Measurements from ENCODE around the gene DEPDC5.

The DEPDC5 gene

DNA sequence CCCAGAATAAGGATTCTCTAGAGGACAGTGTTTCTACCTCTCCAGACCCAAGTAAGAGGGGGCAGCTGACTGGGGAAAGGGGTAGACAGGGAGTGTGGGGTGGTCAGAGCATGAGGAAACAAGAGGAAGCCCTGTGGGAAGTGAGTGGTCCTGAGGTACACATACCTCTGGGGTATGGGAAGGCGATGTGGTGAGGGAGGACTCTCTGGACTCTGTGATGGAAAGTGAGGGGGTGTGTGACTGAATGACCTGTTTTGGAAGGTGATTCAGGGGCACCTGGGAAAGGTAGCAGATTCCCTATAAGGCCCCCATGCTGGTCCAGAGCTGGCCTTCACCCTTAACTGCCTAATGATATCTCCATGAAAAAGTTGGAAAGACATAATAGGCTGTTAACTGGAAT is 80.1 kb downstream of the DEPDC5 start:
- Histone ChIP-seq H3K4me3 (ENCODE audit: low read depth, low read length) (no peak overlapping the region), H3K36me3 (ENCODE audit: control insufficient read depth, insufficient read depth, low read length) (peaks cover 46% of the 10 kb centered on the region), H3K27me3 (ENCODE audit: control insufficient read depth, insufficient read depth, low read length) (no peaks in the 10 kb centered on the region), H3K9me3 (ENCODE audit: control insufficient read depth, insufficient read depth, low read length) (no peaks in the 10 kb centered on the region), H3K27ac (ENCODE audit: low read depth, low read length) (no peak overlapping the region), H3K9ac (ENCODE audit: low read depth, low read length) (no peak overlapping the region), H3K4me1 (ENCODE audit: control insufficient read depth, insufficient read depth, low read length) (no peaks in the 10 kb centered on the region)

DNA sequence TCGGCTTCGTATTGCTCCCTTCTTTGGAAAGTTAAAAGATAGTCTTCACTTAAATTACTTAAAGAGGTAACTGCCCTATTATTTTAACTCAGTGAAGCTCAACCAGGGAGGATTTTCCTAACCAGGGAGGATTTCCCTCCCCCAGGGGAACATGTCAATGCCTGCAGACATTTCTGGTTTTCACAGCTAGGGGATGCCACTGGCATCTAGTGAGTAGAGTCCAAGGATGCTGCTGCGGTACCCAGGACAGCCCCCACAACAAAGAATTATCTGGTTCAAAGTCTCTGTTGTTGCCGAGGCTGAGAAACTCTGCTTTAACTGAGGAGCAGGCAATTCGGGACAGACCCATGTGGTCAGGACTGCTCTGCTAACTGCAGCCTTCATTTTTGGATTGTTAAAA is 82.2 kb downstream of the DEPDC5 start:
- Histone ChIP-seq H3K36me3 (ENCODE audit: control insufficient read depth, insufficient read depth, low read length) (peaks cover 53% of the 10 kb centered on the region), H3K4me1 (ENCODE audit: control insufficient read depth, insufficient read depth, low read length) (no peaks in the 10 kb centered on the region), H3K27me3 (ENCODE audit: control insufficient read depth, insufficient read depth, low read length) (no peaks in the 10 kb centered on the region), H3K27ac (ENCODE audit: low read depth, low read length) (no peak overlapping the region), H3K9ac (ENCODE audit: low read depth, low read length) (no peak overlapping the region), H3K4me3 (ENCODE audit: low read depth, low read length) (no peak overlapping the region), H3K9me3 (ENCODE audit: control insufficient read depth, insufficient read depth, low read length) (no peaks in the 10 kb centered on the region)

DNA sequence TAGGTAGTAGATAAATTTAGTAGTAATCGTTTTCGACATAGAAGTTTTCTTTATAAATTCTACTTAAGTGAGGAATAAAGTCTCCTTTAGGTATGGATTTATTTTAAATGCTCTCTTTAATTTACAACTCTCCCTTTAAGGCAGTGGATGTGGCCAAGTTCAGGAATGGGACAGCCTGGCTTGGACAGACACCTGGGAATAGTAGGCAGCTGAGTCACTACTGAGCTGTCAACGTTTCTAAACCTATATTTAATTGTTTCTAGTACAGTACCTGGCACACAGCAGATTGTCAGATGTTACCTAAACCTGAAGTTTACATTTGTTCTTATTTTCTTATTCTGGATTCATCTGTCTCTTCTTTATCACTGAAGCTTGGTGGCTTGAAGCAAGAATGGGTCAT is 85.1 kb downstream of the DEPDC5 start:
- no peak overlapping the region for H3K27ac ChIP-seq (ENCODE audit: low read depth, low read length)
- no peaks in the 10 kb centered on the region for H3K4me1 ChIP-seq (ENCODE audit: control insufficient read depth, insufficient read depth, low read length)

GRCh38 chr22:31839986-31840385 is 86.2 kb downstream of the DEPDC5 start:
- Histone ChIP-seq H3K9me3 (ENCODE audit: control insufficient read depth, insufficient read depth, low read length) (no peaks in the 10 kb centered on the region), H3K27ac (ENCODE audit: low read depth, low read length) (no peak overlapping the region), H3K36me3 (ENCODE audit: control insufficient read depth, insufficient read depth, low read length) (peaks cover 71% of the 10 kb centered on the region), H3K4me1 (ENCODE audit: control insufficient read depth, insufficient read depth, low read length) (no peaks in the 10 kb centered on the region), H3K4me3 (ENCODE audit: low read depth, low read length) (no peak overlapping the region), H3K9ac (ENCODE audit: low read depth, low read length) (no peak overlapping the region), H3K27me3 (ENCODE audit: control insufficient read depth, insufficient read depth, low read length) (no peaks in the 10 kb centered on the region)

More for the DNA sequence above, 85.1 kb downstream of the DEPDC5 start:
- Histone ChIP-seq H3K36me3 (ENCODE audit: control insufficient read depth, insufficient read depth, low read length) (peaks cover 66% of the 10 kb centered on the region), H3K4me3 (ENCODE audit: low read depth, low read length) (no peak overlapping the region), H3K9ac (ENCODE audit: low read depth, low read length) (no peak overlapping the region), H3K9me3 (ENCODE audit: control insufficient read depth, insufficient read depth, low read length) (no peaks in the 10 kb centered on the region), H3K27me3 (ENCODE audit: control insufficient read depth, insufficient read depth, low read length) (no peaks in the 10 kb centered on the region)

GRCh38 chr22:31840585-31840984 is 86.8 kb downstream of the DEPDC5 start:
- no peaks in the 10 kb centered on the region for H3K9me3 ChIP-seq (ENCODE audit: control insufficient read depth, insufficient read depth, low read length)
- H3K27me3 ChIP-seq (ENCODE audit: control insufficient read depth, insufficient read depth, low read length): no peaks in the 10 kb centered on the region
- no peak overlapping the region for H3K27ac ChIP-seq (ENCODE audit: low read depth, low read length)
- no peak overlapping the region for H3K9ac ChIP-seq (ENCODE audit: low read depth, low read length)
- H3K4me3 ChIP-seq (ENCODE audit: low read depth, low read length): no peak overlapping the region
- peaks cover 76% of the 10 kb centered on the region for H3K36me3 ChIP-seq (ENCODE audit: control insufficient read depth, insufficient read depth, low read length)
- H3K4me1 ChIP-seq (ENCODE audit: control insufficient read depth, insufficient read depth, low read length): no peaks in the 10 kb centered on the region

DNA sequence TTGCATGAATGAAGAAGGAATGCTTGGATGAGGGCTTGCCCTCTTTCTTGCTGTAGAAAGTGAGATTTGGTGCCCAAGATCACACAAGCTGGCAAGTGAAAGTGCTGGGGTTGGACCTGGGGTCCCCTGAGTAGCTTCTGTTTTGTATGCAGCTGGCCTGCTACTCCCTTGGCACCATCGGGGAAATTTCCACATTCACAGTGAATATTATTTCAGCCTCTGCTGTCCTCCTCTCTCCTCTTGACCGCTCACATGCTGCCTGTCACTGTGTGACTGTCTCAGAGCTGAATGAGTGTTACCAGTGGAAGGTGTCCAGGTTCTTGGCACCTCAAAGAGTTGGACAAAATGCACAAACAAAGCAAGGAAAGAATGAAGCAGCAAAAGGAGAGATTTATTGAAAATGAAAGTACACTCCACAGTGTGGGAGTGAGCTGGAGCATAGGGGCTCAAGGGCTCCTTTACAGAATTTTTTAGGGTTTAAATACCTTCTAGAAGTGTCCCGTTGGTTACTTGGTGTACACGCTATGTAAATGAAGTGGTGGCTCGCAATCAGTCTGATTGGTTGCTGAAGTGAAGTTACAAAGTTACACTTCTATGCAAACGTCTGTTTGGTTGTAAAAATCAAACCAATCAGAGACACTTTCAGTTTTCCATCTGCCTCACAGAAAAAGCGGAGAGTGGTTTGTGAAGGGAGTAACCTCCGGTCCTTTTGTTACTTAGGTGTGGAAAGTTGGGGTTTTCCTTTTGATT is 87.4 kb downstream of the DEPDC5 start:
- Histone ChIP-seq H3K27ac (ENCODE audit: low read depth, low read length) (no peak overlapping the region), H3K4me1 (ENCODE audit: control insufficient read depth, insufficient read depth, low read length) (no peaks in the 10 kb centered on the region), H3K36me3 (ENCODE audit: control insufficient read depth, insufficient read depth, low read length) (peaks cover 78% of the 10 kb centered on the region), H3K9ac (ENCODE audit: low read depth, low read length) (no peak overlapping the region), H3K9me3 (ENCODE audit: control insufficient read depth, insufficient read depth, low read length) (no peaks in the 10 kb centered on the region), H3K27me3 (ENCODE audit: control insufficient read depth, insufficient read depth, low read length) (no peaks in the 10 kb centered on the region), H3K4me3 (ENCODE audit: low read depth, low read length) (no peak overlapping the region)

DNA sequence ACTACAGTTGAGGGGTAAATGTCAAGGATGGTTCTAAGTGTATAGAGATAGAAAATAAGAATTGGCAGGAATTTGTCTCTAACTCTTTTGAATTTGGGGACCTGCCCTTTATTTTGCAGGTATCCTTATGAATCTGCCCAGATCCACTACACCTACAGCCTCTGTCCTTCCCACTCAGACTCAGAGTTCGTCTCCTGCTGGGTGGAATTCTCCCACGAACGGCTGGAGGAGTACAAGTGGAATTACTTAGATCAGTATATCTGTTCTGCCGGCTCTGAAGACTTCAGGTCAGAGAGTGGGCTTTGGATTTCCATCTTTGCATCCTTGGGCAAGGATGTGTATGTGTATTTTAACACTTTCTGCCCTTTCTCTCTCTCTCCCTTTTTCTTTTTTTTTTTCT is 89.7 kb downstream of the DEPDC5 start:
- Histone ChIP-seq H3K4me1 (ENCODE audit: control insufficient read depth, insufficient read depth, low read length) (no peaks in the 10 kb centered on the region), H3K27ac (ENCODE audit: low read depth, low read length) (no peak overlapping the region), H3K4me3 (ENCODE audit: low read depth, low read length) (no peak overlapping the region), H3K9ac (ENCODE audit: low read depth, low read length) (no peak overlapping the region), H3K9me3 (ENCODE audit: control insufficient read depth, insufficient read depth, low read length) (peaks cover 13% of the 10 kb centered on the region), H3K36me3 (ENCODE audit: control insufficient read depth, insufficient read depth, low read length) (peaks cover 83% of the 10 kb centered on the region), H3K27me3 (ENCODE audit: control insufficient read depth, insufficient read depth, low read length) (no peaks in the 10 kb centered on the region)

DNA sequence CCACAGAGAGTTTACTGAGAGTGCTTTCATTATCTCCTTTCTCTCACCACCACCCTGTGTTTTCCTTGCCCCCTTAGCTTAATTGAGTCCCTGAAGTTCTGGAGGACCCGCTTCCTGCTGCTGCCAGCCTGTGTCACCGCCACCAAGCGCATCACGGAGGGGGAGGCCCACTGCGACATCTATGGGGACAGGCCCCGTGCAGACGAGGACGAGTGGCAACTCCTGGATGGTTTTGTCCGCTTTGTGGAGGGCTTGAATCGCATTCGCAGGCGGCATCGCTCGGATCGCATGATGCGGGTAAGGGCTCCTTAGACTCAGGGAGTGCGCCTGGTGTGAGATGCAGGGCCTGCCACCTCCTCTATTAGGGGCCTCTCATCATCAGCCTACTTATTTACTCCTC is 91.1 kb downstream of the DEPDC5 start:
- H3K9ac ChIP-seq (ENCODE audit: low read depth, low read length): no peak overlapping the region
- no peaks in the 10 kb centered on the region for H3K4me1 ChIP-seq (ENCODE audit: control insufficient read depth, insufficient read depth, low read length)
- peaks cover 79% of the 10 kb centered on the region for H3K36me3 ChIP-seq (ENCODE audit: control insufficient read depth, insufficient read depth, low read length)
- H3K4me3 ChIP-seq (ENCODE audit: low read depth, low read length): no peak overlapping the region
- H3K9me3 ChIP-seq (ENCODE audit: control insufficient read depth, insufficient read depth, low read length): peaks cover 13% of the 10 kb centered on the region
- no peaks in the 10 kb centered on the region for H3K27me3 ChIP-seq (ENCODE audit: control insufficient read depth, insufficient read depth, low read length)
- no peak overlapping the region for H3K27ac ChIP-seq (ENCODE audit: low read depth, low read length)

DNA sequence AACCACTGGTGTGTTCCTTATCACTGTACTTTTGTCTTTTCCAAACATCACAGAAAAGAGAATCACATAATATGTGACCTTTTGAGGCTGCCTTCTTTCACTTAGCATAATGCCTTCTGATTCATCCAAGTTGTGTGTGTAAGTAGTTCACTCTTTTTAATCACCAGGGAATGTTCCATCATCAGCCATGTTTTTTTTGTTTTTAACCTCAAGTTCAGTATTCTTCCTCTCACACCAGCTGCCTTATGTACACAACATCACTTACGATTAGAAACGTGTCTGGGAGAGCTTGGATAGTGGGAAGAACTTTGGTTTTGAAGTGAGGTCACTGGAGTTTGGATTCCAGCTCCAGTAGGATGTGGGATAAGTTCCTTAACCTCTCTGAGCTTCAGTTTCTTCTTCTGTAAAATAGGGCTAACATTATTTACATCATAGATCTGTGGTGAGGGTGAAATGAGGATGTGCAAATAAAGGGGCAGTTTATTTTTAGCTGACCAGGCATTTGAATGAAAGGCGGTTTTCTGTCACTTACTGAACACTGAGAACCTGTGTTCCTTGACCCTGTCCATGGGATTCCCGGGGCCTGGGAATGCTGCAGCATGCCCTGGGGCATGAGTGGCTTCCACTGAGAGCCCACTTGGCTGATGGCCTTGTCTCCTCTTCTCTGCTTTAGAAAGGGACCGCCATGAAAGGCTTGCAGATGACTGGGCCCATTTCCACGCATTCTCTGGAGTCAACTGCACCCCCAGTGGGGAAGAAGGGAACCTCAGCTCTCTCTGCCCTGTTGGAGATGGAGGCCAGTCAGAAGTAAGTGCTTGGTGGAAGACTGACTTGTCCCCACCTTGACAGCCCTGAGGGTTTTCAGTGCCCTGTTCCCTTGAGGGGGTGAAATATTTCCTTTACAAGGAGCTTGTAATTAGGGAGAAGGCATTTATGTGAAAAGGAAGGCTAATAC is 92.6 kb downstream of the DEPDC5 start:
- Histone ChIP-seq H3K36me3 (ENCODE audit: control insufficient read depth, insufficient read depth, low read length) (peaks cover 77% of the 10 kb centered on the region), H3K9ac (ENCODE audit: low read depth, low read length) (no peak overlapping the region), H3K27ac (ENCODE audit: low read depth, low read length) (no peak overlapping the region), H3K4me3 (ENCODE audit: low read depth, low read length) (no peak overlapping the region), H3K9me3 (ENCODE audit: control insufficient read depth, insufficient read depth, low read length) (peaks cover 13% of the 10 kb centered on the region), H3K27me3 (ENCODE audit: control insufficient read depth, insufficient read depth, low read length) (no peaks in the 10 kb centered on the region), H3K4me1 (ENCODE audit: control insufficient read depth, insufficient read depth, low read length) (no peaks in the 10 kb centered on the region)

DNA sequence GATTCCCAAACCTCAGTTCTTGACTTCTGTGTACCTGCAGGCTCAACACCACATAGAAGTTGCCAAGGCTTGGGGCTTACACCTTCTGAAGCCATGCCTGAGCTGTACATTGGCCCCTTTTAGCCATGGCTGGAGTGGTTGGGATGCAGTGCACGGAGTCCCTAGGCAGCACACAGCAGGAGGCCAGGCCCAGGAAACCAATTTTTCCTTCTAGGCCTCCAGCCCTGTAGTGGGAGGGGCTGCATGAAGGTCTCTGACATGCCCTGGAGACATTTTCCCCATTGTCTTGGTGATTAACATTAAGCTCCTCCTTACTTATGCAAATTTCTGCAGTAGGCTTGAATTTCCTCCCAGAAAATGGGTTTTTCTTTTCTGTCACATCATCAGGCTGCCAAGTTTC is 94.6 kb downstream of the DEPDC5 start:
- Histone ChIP-seq H3K9me3 (ENCODE audit: control insufficient read depth, insufficient read depth, low read length) (peaks cover 13% of the 10 kb centered on the region), H3K27ac (ENCODE audit: low read depth, low read length) (no peak overlapping the region), H3K36me3 (ENCODE audit: control insufficient read depth, insufficient read depth, low read length) (peaks cover 62% of the 10 kb centered on the region), H3K9ac (ENCODE audit: low read depth, low read length) (no peak overlapping the region), H3K4me1 (ENCODE audit: control insufficient read depth, insufficient read depth, low read length) (no peaks in the 10 kb centered on the region), H3K27me3 (ENCODE audit: control insufficient read depth, insufficient read depth, low read length) (no peaks in the 10 kb centered on the region), H3K4me3 (ENCODE audit: low read depth, low read length) (no peak overlapping the region)

DNA sequence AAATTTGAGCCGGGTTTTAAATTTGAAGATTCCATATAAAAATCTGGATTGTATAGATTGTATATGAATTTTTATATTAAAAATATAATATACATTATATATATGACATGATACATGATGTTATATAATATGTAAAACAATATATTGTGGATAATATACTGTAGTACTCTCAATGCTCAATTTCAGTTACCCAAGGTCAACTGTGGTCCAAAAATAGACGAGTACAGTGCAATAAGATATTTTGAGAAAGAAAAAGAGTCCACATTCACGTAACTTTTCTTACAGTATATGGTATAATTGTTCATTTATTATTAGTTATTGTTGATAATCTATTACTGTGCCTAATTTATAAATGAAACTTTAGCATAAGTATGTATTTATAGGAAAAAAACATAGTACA is 96.3 kb downstream of the DEPDC5 start:
- Histone ChIP-seq H3K9me3 (ENCODE audit: control insufficient read depth, insufficient read depth, low read length) (peaks cover 13% of the 10 kb centered on the region), H3K27ac (ENCODE audit: low read depth, low read length) (no peak overlapping the region), H3K27me3 (ENCODE audit: control insufficient read depth, insufficient read depth, low read length) (no peaks in the 10 kb centered on the region), H3K4me1 (ENCODE audit: control insufficient read depth, insufficient read depth, low read length) (no peaks in the 10 kb centered on the region), H3K36me3 (ENCODE audit: control insufficient read depth, insufficient read depth, low read length) (peaks cover 54% of the 10 kb centered on the region), H3K9ac (ENCODE audit: low read depth, low read length) (no peak overlapping the region), H3K4me3 (ENCODE audit: low read depth, low read length) (no peak overlapping the region)

Data from HUES48 (cell line).